Purkinje cell (primary cell): ENCODE results near the gene CHN1. TPM values are rescaled to one million over a fixed set of nuclear protein-coding genes. Genes with fewer than 3 reads are reported as not detected.

Source experiments
- polyA plus RNA-seq: library from polyadenylated mRNA; unstranded; fragments of >200 nt; fragmentation: Nextera tagmentation; gene quantifications from 2 replicates; pipeline ENCODE4 v1.2.1, GENCODE V29; 2014

Gene CHN1
- polyA plus RNA-seq: 2,135 and 2,644 TPM in 2 replicates

DNA sequence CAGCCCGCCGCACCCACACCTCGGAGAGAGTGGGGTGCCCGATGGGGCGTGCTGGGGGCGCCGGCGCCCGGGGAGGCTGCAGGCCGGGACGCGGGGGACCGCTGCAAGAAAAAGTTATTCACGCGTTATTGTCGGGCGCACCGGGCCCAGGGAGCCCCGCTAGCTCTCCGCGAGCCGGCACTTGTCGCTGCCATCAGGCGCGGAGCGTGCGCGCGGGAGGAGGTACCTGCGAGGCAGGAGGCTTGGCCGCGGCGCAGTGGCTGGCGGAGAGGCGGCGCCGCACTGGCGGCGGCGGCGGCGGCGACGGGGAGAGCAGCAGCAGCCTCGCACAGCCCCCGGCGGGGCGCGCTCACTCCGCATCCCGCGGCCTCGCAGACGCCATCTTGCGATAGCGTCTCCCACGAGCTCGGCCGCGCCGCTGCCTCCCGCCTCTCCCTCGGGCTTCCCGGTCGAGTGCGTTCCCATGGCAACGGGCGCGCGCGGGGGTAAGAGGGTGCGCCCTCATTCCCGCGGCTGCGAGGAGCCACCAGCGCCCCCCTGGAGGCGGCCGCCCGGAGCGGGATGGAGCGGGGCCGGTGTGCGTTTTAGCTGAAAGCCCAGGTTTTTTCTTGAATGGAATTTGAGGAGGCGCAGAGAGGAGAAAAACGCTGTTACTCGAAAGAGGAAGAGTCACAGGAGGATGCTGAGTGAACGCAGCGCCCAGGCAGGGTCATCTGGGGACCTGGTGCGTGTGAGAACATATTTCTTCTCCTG is at the start of gene CHN1:
TSS of gene CHN1 (minus strand) at position 402 of the 753 bp plus-strand sequence. CDS start 469 bp downstream, outside the sequence.

DNA sequence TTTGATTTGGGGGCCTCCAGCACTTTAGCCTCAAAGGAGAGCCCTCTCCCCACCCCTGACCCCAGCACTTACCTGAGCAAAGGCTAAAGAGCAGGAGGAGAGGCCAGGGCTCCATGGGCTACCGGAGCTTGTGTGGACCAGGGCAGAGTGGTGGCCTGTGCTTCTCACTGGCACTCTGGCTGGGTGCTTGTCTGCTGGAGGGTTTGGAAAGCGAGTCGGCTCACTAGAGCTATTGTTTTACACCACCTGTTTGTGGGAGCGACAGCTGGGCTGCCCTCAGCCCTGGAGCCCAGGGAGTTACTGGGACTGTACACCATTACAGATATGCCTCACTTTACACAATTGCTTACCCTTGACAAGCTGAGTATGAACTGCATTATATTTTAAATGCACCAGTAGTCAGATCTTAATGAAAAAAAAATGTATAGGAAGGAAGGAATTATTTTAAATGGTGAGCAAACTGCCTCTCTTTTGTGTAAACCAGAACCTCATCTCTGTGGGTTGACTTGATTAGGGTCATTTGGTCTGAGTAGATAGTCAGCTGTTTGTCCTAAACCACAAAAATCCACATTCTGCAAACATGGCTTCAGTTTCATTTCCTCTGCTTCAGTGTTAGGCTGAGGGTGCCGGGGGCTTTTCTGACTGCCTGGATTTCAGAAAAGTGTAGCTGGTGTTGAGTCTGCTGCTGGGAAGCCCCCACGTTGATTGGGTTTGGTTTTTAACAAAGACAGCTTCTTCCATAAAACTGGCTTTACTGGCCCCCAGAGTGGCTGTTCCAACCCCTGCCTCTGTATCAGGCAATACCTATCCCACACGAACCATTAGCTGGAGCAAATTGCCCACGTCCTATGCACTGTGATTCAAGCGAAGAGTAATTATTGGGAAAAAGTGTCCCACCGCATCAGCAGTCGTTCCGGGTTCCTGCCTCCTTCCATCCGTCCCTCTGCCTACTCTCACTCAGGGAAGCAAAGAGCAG is 240.6 kb downstream of the CHN1 start, which contains the start of gene CHRNA1:
TSS of gene CHRNA1 (minus strand) at position 193 of the 976 bp plus-strand sequence. CDS start at position 115, 78 bp downstream.

Other genes starting within 250 kb of the CHN1 start
- gene CHRNA1, start 240.9 kb downstream of the CHN1 start, polyA plus RNA-seq: 2.0 TPM in 1 of 2 replicates, not detected in the other
- gene ATF2, start 162.8 kb upstream of the CHN1 start, polyA plus RNA-seq: 36.1 and 39.1 TPM in 2 replicates
- gene ATP5MC3, start 176.3 kb upstream of the CHN1 start, polyA plus RNA-seq: 1,157 and 1,193 TPM in 2 replicates